GM13976 (cell line): ENCODE data around the gene R3HCC1L.
"Not testable (repeated sequence)": the region's sequence is repeated elsewhere in the genome, so short reads cannot be mapped to it uniquely, and the experiment has no call there.

Experiments used
- DNase-seq: peaks from one replicate; pipeline ENCODE4 v3.0.0; 2012; ENCODE audit warnings: low spot score
- in situ Hi-C: fragments of 300-500 bp; cut with MboI; formaldehyde crosslinking; loops from one replicate; pipeline ENCODE4 v1.12.0; 2022; ENCODE audit warnings: low sequenced_read_pairs, mixed read lengths, inconsistent platforms; ENCODE audit not compliant: unreplicated experiment
- TF ChIP-seq, protein P1 (sequence below): IDR thresholded peaks from 2 replicates; pipeline ENCODE4 v1.5.1; 2012; ENCODE audit warnings: borderline replicate concordance, mild to moderate bottlenecking; ENCODE audit not compliant: insufficient read depth; ENCODE audit errors: extremely low read depth, missing control alignments, control extremely low read depth

The R3HCC1L gene

DNA sequence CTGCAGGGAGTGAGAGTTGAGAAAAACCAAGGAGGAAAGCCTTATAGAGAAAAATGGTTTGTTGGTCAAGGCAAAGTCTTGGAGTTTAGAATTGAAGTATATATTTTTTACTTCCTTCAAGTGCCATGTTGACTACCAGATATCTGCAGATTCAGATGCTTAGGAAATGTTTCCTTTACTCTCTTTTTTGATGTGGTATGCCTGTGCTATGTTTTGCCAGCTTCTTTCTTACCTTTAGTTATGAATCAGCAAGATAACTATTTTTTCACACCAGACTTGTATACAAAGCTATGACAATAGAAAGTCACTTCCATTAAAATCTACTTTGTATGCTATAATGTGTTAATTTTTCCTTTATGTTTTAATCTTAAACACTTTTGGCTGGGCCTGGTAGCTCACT is 3.6 kb downstream of the R3HCC1L start:
- TF ChIP-seq, protein P1, sequence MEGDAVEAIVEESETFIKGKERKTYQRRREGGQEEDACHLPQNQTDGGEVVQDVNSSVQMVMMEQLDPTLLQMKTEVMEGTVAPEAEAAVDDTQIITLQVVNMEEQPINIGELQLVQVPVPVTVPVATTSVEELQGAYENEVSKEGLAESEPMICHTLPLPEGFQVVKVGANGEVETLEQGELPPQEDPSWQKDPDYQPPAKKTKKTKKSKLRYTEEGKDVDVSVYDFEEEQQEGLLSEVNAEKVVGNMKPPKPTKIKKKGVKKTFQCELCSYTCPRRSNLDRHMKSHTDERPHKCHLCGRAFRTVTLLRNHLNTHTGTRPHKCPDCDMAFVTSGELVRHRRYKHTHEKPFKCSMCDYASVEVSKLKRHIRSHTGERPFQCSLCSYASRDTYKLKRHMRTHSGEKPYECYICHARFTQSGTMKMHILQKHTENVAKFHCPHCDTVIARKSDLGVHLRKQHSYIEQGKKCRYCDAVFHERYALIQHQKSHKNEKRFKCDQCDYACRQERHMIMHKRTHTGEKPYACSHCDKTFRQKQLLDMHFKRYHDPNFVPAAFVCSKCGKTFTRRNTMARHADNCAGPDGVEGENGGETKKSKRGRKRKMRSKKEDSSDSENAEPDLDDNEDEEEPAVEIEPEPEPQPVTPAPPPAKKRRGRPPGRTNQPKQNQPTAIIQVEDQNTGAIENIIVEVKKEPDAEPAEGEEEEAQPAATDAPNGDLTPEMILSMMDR, result no peak
- DNase-seq, result no peak
- in situ Hi-C loops, result no loop called here

DNA sequence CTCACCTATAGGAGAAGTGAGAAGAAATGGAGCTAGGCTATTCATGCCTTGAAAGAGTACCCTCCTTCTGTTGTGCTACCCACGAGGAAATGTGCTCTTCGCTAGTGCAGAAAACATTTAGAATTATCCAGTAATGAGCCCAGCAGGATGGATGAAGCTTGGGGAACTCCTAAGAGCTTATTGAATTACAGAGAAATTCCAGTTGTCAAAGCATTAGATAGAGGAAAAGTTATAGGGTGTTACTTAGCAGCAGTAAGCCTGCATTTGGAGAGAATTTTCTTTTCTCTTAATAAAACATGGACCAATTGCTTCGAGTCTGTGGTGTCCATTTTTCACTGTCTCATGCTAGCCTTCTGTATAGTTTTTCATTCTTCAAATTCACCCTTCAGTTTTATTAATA is 5.0 kb downstream of the R3HCC1L start:
- TF ChIP-seq, protein P1, result no peak
- in situ Hi-C loops, result no loop called here
- DNase-seq, result no peak

DNA sequence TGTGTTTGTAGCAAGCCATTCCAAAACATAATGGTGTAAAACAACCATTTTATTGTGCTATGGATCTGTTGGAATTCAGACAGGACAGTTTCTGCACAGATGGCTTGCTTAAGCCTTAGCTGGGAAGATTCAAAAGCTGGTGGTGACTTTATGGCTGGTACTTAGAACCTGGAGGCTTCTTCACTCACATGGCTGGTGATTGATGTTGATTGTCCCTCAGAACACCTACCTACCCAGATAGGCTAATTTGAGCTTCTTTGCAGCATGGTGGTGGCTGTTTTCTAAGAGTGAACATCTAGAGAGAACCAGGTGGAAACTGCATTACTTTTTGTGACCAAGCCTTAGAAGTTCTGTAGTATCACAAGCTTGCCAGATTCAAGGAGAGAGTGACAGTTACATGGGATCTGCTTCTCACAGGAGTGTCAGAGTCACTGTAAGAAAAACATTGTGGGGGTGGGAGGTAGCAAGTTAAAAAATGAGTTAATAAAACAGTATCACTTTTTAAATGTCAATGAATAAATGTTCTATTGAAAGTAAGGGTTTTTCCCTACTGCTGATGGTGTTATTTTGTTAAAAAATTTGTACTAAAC is 7.1 kb downstream of the R3HCC1L start:
- in situ Hi-C loops, result no loop called here
- TF ChIP-seq, protein P1, result no peak
- DNase-seq, result no peak

DNA sequence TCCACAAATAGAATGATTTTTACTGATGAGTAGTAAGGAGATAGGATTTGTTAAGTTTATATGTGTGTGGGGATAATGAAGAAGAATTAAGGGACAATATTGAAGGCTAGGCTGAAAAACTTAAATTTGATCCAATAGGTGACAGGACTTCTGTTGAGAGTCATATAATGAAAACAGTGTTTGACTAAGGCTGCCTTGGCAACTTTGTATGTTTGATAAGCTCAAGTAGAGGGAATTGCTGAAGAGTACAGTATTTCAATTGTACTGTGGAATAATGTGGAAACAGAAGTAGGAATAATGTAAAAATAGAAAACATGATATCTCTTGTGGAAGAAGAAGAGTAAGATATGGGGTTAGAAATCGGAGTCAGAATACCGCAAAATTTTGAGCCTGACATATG is 10.5 kb downstream of the R3HCC1L start:
- in situ Hi-C loops, result no loop called here
- DNase-seq, result no peak
- TF ChIP-seq, protein P1, result no peak

DNA sequence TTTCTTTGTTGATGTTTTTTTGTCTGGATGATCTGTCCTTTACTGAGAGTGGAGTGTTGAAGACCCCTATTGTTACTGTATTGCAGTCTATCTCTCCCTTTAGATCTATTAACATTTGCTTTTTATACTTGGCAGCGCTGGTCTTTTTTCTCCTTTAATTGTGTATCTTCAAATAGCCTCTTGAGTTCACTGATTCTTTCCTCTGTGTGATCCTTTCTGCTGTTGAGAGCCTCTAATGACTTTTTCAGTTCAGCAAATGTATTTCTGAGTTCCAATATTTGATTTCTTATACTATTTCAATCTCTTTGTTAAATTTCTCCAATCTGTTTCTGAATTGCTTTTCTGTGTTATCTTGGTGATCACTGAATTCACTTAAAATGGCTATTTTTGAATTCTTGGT is 15.4 kb downstream of the R3HCC1L start:
- in situ Hi-C loops, result no loop called here
- no peak for DNase-seq
- TF ChIP-seq, protein P1, result no peak

DNA sequence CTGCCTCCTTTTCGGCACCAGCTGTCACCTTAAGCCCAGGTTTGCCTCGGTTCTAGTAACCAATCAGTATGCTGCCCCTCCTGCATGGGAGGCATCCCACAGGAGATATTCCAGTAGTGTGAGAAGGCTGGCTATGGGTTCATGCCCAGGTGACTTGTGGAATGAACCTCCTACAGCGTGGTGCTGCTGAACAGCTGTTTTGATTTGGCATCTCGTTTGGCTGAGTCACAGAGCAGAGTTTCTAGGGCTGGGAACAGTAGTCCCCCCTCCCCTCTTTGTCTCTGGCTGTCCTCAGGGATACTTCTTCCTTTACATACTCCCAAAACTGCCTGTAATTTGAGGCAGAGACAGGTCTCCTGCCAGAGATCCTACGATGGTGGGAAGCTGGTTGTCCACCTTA is 16.1 kb downstream of the R3HCC1L start:
- TF ChIP-seq, protein P1, result no peak
- DNase-seq, result no peak
- in situ Hi-C loops, result no loop called here

DNA sequence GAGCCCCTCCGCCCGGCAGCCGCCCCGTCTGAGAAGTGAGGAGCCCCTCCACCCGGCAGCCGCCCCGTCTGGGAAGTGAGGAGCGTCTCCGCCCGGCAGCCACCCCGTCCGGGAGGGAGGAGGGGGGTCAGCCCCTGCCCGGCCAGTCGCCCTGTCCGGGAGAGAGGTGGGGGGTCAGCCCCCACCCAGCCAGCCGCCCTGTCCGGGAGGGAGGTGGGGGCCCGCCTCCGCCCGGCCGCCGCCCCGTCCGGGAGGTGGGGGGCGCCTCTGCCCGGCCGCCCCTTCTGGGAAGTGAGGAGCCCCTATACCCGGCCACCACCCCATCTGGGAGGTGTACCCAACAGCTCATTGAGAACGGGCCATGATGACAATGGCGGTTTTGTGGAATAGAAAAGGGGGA is 18.3 kb downstream of the R3HCC1L start:
- in situ Hi-C loops, result not testable (repeated sequence)

DNA sequence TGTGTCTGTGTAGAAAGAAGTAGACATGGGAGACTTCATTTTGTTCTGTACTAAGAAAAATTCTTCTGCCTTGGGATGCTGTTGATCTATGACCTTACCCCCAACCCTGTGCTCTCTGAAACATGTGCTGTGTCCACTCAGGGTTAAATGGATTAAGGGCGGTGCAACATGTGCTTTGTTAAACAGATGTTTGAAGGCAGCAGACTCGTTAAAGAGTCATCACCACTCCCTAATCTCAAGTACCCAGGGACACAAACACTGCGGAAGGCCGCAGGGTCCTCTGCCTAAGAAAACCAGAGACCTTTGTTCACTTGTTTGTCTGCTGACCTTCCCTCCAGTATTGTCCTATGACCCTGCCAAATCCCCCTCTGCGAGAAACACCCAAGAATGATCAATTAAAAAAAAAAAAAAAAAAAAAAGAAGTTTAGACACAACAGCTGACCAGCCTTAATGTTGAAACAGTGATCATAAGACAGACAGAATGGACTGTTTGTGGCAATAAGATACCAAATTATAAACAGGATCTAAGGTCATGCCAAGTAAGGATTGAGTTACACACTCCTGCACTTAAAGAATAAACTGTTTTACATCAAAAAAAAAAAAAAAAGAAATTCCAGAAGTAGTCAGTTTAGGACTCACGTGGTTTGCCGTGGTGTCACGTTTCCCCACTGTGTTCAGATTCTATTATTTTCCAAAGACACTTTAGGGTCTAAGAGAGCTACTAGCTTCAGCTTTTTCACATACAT is 18.9 kb downstream of the R3HCC1L start:
- in situ Hi-C loops, DNase-seq: not testable (repeated sequence)

More for the DNA sequence above, 18.3 kb downstream of the R3HCC1L start:
- DNase-seq, result not testable (repeated sequence)
